RWPE1 (cell line): ENCODE measurements around the gene SLC39A11.

ENCODE experiments used
- CTCF ChIA-PET: fragments of 350-600 bp; sonication (Branson Sonifier 250); formaldehyde crosslinking; extraction: SDS; loops from one replicate; lab custom pipeline; 2021; lab: Yijun Ruan, JAX
- POLR2A ChIA-PET: fragments of 400-600 bp; formaldehyde crosslinking; extraction: SDS; loops from one replicate; lab custom pipeline; 2020; ENCODE audit warnings: antibody characterized with exemption; ENCODE audit not compliant: low non-redundant PET; lab: Yijun Ruan, JAX
- DNase-seq: peaks from one replicate; pipeline ENCODE4 v3.0.0; 2012; ENCODE audit warnings: low spot score
- H3K27ac ChIP-seq: fragments of 450-650 bp; 2 replicates; pipeline ENCODE4 v1.5.1; 2017
- CTCF ChIP-seq: fragments of 450-650 bp; conservative IDR thresholded peaks from 2 replicates; pipeline ENCODE4 v1.5.1; 2017; ENCODE audit warnings: low read depth, mild to moderate bottlenecking

The SLC39A11 gene

DNA sequence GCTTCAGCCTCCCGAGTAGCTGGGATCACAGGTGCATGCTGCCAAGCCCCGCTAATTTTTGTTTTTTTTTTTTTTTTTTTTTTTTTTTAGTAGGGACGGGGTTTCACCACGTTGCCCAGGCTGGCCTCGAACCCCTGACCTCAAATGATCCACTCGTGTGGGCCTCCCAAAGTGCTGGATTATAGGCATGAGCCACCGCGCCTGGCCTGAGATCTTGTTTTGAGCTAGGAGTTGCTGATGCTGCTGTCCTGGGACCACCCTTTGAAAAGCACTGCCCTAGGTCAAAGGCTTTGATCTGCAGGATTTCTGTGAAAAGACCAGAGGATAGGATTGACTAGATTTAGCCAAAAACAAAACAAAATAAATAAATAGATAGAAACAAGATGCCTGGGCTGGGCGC lies 798 bp upstream of the SLC39A11 start:
- CTCF ChIA-PET: no interaction called here
- no peak overlapping the region for H3K27ac ChIP-seq
- no peak for DNase-seq
- POLR2A ChIA-PET: no interaction called here
- TF ChIP-seq CTCF: no peak

- peak overlapping the region; percentile 61 for H3K27ac ChIP-seq
- CTCF ChIA-PET: interaction anchor here (1.0 kb wide), 1 partner anchor 535 kb away, joined by 3 read pairs; no protein-coding TSS in a partner anchor
- POLR2A ChIA-PET: no interaction called here
- peak; percentile 52 for DNase-seq
- TF ChIP-seq CTCF: no peak
Observed at GRCh38 chr17:73091770-73092522, 542 bp downstream of the SLC39A11 start.

- ChIA-PET CTCF (interaction anchor here (0.6 to 1.0 kb wide), 2 partner anchors 107 to 535 kb away, joined by 3 read pairs; no protein-coding TSS in a partner anchor), POLR2A (no interaction called here)
- DNase-seq: no peak
Observed at GRCh38 chr17:73091410-73091769, 1.1 kb downstream of the SLC39A11 start.

DNA sequence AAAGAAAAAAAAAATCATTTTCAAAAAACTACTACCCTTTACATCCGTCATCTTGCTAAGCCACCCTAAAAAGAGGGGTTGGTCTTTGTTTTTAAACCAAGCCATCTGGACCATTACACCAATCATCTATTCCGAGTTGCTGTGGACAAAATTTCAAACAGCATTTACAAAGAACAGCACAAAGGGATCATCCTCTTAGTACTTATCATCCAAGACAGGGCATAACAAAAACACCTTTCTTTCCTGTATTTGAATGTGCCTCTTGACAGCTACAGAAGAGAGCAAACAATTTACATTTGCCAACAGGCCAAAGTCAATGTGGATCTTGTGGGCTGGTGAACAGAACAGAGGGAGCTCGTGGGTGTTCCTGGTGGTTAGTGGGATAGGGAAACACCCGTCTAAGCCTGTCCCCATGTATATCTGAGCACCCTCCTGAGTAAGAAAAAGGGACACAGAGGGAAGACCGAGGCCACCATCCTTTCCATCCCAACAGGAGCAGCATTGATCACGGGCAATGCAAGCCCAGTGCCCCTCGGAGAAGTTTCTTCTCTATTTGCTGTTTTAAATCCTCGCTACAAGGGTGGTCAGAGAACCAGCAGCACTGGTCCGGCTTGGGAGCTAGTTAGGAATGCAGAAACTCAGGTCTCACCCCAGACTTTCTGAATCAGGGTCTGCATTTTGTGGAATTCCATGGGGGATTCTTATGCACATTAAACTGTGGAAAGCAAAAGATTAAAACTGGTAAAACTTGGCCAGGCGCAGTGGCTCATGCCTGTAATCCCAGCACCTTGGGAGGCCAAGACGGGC lies 1.9 kb downstream of the SLC39A11 start:
- no peak for DNase-seq
- POLR2A ChIA-PET: no interaction called here
- CTCF ChIA-PET: interaction anchor here (0.6 kb wide), 1 partner anchor 107 kb away, joined by 3 read pairs; no protein-coding TSS in a partner anchor
- TF ChIP-seq CTCF: no peak
- H3K27ac ChIP-seq: no peak overlapping the region

More at GRCh38 chr17:73091410-73091769, 1.1 kb downstream of the SLC39A11 start:
- TF ChIP-seq CTCF: no peak
- no peak overlapping the region for H3K27ac ChIP-seq

DNA sequence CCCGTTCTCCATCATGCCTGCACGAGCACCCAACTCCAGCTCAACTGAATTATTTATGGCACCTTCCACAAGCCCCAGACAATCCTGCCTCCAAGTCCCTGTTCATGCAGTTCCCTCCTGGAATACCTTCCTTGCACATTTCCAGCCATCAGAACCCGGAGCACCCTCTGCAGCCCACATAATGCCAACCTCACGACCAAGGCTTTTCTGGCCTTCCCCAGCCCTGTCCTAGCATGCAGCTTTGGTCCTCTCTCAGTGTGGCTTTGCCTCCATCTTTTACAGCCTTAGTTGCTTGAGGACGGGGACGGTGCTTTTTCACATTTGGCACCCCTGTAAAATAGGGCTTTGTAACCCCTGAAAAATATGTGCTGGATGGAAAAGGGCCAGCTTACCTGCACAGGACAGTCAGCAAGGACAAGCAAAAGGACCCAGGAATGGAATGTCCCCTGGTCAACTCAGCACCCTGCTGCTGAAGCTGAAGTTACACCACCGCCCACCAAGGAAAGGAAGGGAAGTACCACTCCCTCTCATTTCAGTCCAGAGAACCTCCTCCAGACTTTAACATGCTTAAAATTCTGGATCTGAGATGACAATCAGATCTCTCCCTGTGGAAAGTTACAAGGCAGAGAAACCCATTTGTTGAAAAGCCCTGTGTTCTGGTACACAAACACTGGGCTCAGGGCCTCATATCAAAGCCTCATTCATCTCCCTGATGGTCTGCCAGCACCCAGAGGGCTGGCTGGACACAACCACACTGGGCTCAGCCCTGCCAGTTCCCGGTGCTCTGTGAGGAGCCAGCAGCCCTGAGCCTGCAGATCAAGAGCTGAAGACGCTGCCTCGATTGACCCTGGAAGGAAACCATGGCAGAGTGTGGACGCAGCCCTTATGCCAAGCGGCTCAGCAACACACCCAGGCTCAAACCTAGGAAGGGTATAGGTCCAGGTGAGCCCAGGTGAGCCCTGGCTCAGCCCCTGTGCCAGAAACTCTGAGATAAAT lies 2.9 kb downstream of the SLC39A11 start:
- TF ChIP-seq CTCF: no peak
- ChIA-PET CTCF (no interaction called here), POLR2A (no interaction called here)
- H3K27ac ChIP-seq: no peak overlapping the region
- DNase-seq: no peak
